Astrocyte (in vitro differentiated cells and primary cell): ENCODE measurements around the gene CPEB2. TPM values are rescaled to one million over a fixed set of nuclear protein-coding genes. Genes with fewer than 3 reads are reported as not detected.

Experiments used
- DNase-seq: peaks from one replicate; pipeline ENCODE4 v3.0.0-alpha.2; 2010; ENCODE audit warnings: low read depth
- FAIRE-seq: peaks from 2 replicates; lab custom pipeline; 2011; peaks lifted over from hg19 to GRCh38; lab: Jason Lieb, UNC
- H2AFZ ChIP-seq: 2 replicates; pipeline ENCODE4 v1.6.0; 2012; ENCODE audit warnings: low read depth, low read length, inconsistent platforms
- H3K27ac ChIP-seq: 2 replicates; pipeline ENCODE4 v1.5.1; 2011; ENCODE audit warnings: low read depth, low read length, inconsistent platforms
- H3K27me3 ChIP-seq: 2 replicates; pipeline ENCODE4 v1.6.0; 2011; ENCODE audit warnings: low read length, inconsistent platforms; ENCODE audit not compliant: insufficient read depth
- H3K36me3 ChIP-seq: 2 replicates; pipeline ENCODE4 v1.5.1; 2011; ENCODE audit warnings: low read length, inconsistent platforms; ENCODE audit not compliant: insufficient read depth
- H3K4me1 ChIP-seq: 2 replicates; pipeline ENCODE4 v1.5.1; 2011; ENCODE audit warnings: low read length, inconsistent platforms; ENCODE audit not compliant: insufficient read depth
- H3K4me2 ChIP-seq: 2 replicates; pipeline ENCODE4 v1.6.0; 2012; ENCODE audit warnings: low read length, inconsistent platforms
- H3K4me3 ChIP-seq: 2 replicates; pipeline ENCODE4 v1.5.1; 2011; ENCODE audit warnings: low read depth, mild to moderate bottlenecking, low read length, inconsistent platforms; ENCODE audit not compliant: insufficient read depth
- H3K79me2 ChIP-seq: 2 replicates; pipeline ENCODE4 v1.6.0; 2012; ENCODE audit warnings: mild to moderate bottlenecking, low read length, inconsistent platforms; ENCODE audit not compliant: insufficient read depth
- H3K9ac ChIP-seq: 2 replicates; pipeline ENCODE4 v1.6.0; 2012; ENCODE audit warnings: mild to moderate bottlenecking, low read length, inconsistent platforms
- H3K9me3 ChIP-seq: 2 replicates; pipeline ENCODE4 v1.5.1; 2012; ENCODE audit warnings: low read depth, mild to moderate bottlenecking, low read length, inconsistent platforms; ENCODE audit not compliant: insufficient read depth
- H4K20me1 ChIP-seq: 2 replicates; pipeline ENCODE4 v1.6.0; 2012; ENCODE audit warnings: low read length, inconsistent platforms; ENCODE audit not compliant: insufficient read depth
- H3K27ac Mint-ChIP-seq: one replicate; pipeline ENCODE4 v1.8.0; 2021; ENCODE audit warnings: mild to moderate bottlenecking, mixed read lengths; ENCODE audit not compliant: unreplicated experiment
- H3K27me3 Mint-ChIP-seq: one replicate; pipeline ENCODE4 v1.8.0; 2021; ENCODE audit warnings: low read depth, mixed read lengths; ENCODE audit not compliant: unreplicated experiment
- H3K36me3 Mint-ChIP-seq: one replicate; pipeline ENCODE4 v1.8.0; 2021; ENCODE audit warnings: low read depth, mixed read lengths; ENCODE audit not compliant: unreplicated experiment
- H3K4me1 Mint-ChIP-seq: one replicate; pipeline ENCODE4 v1.8.0; 2021; ENCODE audit warnings: low read depth, mixed read lengths; ENCODE audit not compliant: unreplicated experiment
- H3K4me3 Mint-ChIP-seq: one replicate; pipeline ENCODE4 v1.8.0; 2021; ENCODE audit warnings: mild to moderate bottlenecking, moderate library complexity, mixed read lengths; ENCODE audit not compliant: unreplicated experiment
- H3K9me3 Mint-ChIP-seq: one replicate; pipeline ENCODE4 v1.8.0; 2021; ENCODE audit warnings: mild to moderate bottlenecking, mixed read lengths; ENCODE audit not compliant: unreplicated experiment
- EZH2 ChIP-seq: IDR thresholded peaks from 2 replicates; pipeline ENCODE4 v1.6.1; 2012; ENCODE audit warnings: mild to moderate bottlenecking, low read length, inconsistent platforms; ENCODE audit not compliant: insufficient read depth
- total RNA-seq: library from RNA; stranded (reverse); gene quantifications from 2 replicates; pipeline ENCODE4 v1.2.1, GENCODE V29; 2021
- TF ChIP-seq, protein P1 (sequence below): IDR thresholded peaks from 2 replicates; pipeline ENCODE4 v1.5.1; 2011; ENCODE audit warnings: low read depth, mild to moderate bottlenecking, inconsistent platforms, low read length, moderate library complexity; ENCODE audit not compliant: insufficient read depth

Gene CPEB2
- total RNA-seq, 1 donor from 2014 or later: 47.3 TPM

- Histone ChIP-seq H3K9ac (no peak overlapping the region), H3K36me3 (no peaks in the 10 kb centered on the region), H3K27ac (no peak overlapping the region), H2AFZ (no peak overlapping the region), H3K4me1 (no peaks in the 10 kb centered on the region), H3K9me3 (no peaks in the 10 kb centered on the region), H3K4me2 (no peak overlapping the region), H3K79me2 (no peaks in the 10 kb centered on the region), H3K4me3 (no peak overlapping the region), H3K27me3 (no peaks in the 10 kb centered on the region), H4K20me1 (no peaks in the 10 kb centered on the region)
- H3K4me3 Mint-ChIP-seq: no peak overlapping the region
- TF ChIP-seq, protein P1, sequence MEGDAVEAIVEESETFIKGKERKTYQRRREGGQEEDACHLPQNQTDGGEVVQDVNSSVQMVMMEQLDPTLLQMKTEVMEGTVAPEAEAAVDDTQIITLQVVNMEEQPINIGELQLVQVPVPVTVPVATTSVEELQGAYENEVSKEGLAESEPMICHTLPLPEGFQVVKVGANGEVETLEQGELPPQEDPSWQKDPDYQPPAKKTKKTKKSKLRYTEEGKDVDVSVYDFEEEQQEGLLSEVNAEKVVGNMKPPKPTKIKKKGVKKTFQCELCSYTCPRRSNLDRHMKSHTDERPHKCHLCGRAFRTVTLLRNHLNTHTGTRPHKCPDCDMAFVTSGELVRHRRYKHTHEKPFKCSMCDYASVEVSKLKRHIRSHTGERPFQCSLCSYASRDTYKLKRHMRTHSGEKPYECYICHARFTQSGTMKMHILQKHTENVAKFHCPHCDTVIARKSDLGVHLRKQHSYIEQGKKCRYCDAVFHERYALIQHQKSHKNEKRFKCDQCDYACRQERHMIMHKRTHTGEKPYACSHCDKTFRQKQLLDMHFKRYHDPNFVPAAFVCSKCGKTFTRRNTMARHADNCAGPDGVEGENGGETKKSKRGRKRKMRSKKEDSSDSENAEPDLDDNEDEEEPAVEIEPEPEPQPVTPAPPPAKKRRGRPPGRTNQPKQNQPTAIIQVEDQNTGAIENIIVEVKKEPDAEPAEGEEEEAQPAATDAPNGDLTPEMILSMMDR: no peak
- no peak for TF ChIP-seq EZH2
- H3K9me3 Mint-ChIP-seq: peaks cover 2% of the 10 kb centered on the region
- no peaks in the 10 kb centered on the region for H3K36me3 Mint-ChIP-seq
- H3K27me3 Mint-ChIP-seq: no peaks in the 10 kb centered on the region
- no peak for DNase-seq
- no peak for FAIRE-seq
- no peak overlapping the region for H3K27ac Mint-ChIP-seq
- H3K4me1 Mint-ChIP-seq: no peaks in the 10 kb centered on the region
Observed at GRCh38 chr4:15109600-15109999, 107.3 kb downstream of the CPEB2 start.

- no peak for DNase-seq
- Histone ChIP-seq H3K9ac (no peak overlapping the region), H3K36me3 (no peaks in the 10 kb centered on the region), H3K9me3 (no peaks in the 10 kb centered on the region), H4K20me1 (no peaks in the 10 kb centered on the region), H3K4me2 (no peak overlapping the region), H3K79me2 (no peaks in the 10 kb centered on the region), H3K4me1 (no peaks in the 10 kb centered on the region), H3K4me3 (no peak overlapping the region), H2AFZ (no peak overlapping the region), H3K27ac (no peak overlapping the region), H3K27me3 (no peaks in the 10 kb centered on the region)
- peaks cover 2% of the 10 kb centered on the region for H3K27me3 Mint-ChIP-seq
- no peaks in the 10 kb centered on the region for H3K4me1 Mint-ChIP-seq
- no peak for FAIRE-seq
- no peaks in the 10 kb centered on the region for H3K36me3 Mint-ChIP-seq
- H3K9me3 Mint-ChIP-seq: peaks cover under 1% of the 10 kb centered on the region
- TF ChIP-seq EZH2: no peak
- TF ChIP-seq, protein P1: no peak
- H3K4me3 Mint-ChIP-seq: no peak overlapping the region
- H3K27ac Mint-ChIP-seq: no peak overlapping the region
Observed at GRCh38 chr4:15110120-15110571, 107.9 kb downstream of the CPEB2 start.

DNA sequence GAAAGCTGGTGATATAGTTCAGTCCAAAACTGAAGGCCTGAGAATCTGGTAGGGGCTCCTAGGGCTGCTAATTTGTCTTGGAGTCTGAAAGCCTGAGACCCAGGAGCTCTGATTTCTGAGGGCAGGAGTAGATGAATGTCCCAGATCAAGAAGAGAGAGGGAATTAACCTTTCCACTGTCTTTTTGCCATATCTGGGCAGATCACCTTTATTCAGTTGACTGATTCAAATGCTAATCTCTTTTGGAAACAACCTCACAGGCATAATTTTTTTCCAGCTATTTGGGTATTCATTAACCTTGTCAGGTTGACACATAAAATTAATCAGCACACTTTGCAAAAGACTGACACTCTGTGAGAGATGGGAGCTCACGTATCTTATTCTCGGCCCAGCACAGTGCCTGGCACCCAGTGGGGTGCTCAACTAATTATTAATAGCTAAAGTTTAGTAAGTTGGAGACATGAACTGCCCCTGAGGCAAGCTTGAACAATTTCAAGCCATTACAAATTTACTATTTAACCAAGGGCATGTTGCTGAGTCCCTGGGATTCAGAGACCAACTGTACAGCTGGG, 114.3 kb downstream of the CPEB2 start:
- Histone ChIP-seq H3K4me2 (no peak overlapping the region), H2AFZ (no peak overlapping the region), H3K4me1 (no peaks in the 10 kb centered on the region), H3K9ac (no peak overlapping the region), H3K27ac (no peak overlapping the region), H3K4me3 (no peak overlapping the region), H4K20me1 (no peaks in the 10 kb centered on the region), H3K36me3 (no peaks in the 10 kb centered on the region), H3K79me2 (no peaks in the 10 kb centered on the region), H3K27me3 (no peaks in the 10 kb centered on the region), H3K9me3 (no peaks in the 10 kb centered on the region)
- Mint-ChIP-seq H3K27ac (no peak overlapping the region), H3K4me3 (no peak overlapping the region), H3K27me3 (peaks cover 2% of the 10 kb centered on the region), H3K4me1 (peaks cover 2% of the 10 kb centered on the region), H3K36me3 (no peaks in the 10 kb centered on the region), H3K9me3 (peaks cover 6% of the 10 kb centered on the region)
- FAIRE-seq (no peak), DNase-seq (no peak)
- no peak for TF ChIP-seq EZH2
- TF ChIP-seq, protein P1: no peak
